Stimulated activated CD4-positive, alpha-beta T cell treated with anti-CD3 and anti-CD28 coated beads, TNF-alpha, amount 100 ng/mL, for 1 hour (primary cell): ENCODE data around the gene SH2D3A.
"Not testable (repeated sequence)": the region's sequence is repeated elsewhere in the genome, so short reads cannot be mapped to it uniquely, and the experiment has no call there.

Experiments
- DNase-seq, 3 donors: peaks; one replicate each; pipeline ENCODE4 v3.0.0-alpha.2; 2020; ENCODE audit warnings: low read depth in 3 of 3, low spot score in 1 of 3

Gene SH2D3A

DNA sequence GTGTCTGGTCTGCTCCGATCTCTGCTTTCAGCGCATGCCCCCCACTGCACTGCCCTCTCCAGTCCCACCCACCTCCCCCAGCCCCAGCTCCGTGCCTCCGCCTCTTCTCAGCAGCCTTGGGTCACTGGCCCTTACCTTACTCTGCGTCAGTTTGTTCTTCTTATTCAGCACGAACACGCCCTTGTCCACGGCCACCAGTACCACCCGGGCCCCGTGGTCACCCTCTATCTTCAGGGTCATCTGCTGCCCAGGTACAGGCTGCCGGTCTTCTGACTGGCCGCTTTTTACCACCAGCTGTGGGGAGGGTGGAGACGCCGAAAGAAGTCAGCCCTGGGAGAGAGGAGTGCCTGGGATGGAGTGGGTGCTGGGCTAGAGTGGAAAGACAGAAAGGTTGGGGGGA is 57.7 kb downstream of the SH2D3A start:
- DNase-seq: no peak

DNA sequence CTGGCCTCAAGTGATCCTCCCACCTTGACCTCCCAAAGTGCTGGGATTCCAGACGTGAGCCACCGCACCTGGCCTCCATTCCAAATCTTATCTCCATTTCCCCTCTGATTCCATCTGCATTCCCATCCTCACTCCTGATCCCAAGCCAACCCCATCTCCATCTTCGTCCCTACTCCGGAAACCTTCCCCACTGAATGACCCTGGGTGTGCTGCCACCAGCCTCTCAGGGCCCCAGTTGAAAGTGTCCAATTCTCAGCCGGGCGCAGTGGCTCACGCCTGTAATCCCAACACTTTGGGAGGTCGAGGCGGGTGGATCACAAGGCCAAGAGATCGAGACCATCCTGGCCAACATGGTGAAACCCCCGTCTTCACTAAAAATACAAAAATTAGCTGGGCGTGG is 58.3 kb downstream of the SH2D3A start:
- not testable (repeated sequence) for DNase-seq

DNA sequence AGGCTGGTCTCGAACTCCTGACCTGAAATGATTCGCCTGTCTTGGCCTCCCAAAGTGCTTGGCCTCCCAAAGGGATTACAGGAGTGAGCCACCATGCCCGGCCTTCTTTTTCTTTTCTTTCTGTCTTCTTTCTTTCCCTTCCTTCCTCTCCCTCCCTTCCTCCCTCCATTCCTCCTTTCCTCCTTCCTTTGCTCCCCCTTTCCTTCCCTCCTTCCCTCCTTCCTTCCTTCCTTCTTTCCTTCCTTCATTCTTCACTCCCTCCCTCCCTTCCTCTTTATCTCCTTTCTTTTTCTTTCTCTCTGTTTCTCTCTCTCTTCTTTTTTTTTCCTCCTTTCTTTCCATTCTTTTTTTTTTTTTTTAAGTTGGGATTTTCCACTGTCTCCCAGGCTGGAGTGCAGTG is 58.9 kb downstream of the SH2D3A start:
- DNase-seq: no peak

DNA sequence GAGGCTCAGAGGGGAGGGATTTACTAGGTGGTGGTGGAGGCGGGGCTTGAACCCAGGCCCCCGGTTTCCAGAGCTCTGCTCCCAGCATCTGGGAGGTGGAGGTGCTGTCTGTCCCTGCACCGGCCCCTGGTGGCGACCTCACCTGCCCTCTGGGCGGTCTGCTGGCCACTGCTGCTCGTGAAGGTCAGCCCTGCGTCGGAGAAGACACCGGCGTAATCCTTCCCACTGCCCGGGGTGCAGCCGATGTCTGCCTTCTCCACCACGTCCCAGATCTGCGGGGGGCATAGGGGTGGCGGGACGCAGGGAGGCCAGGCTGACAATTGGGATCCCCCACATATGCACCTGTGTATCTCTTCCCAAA is 59.6 kb downstream of the SH2D3A start:
- no peak for DNase-seq

DNA sequence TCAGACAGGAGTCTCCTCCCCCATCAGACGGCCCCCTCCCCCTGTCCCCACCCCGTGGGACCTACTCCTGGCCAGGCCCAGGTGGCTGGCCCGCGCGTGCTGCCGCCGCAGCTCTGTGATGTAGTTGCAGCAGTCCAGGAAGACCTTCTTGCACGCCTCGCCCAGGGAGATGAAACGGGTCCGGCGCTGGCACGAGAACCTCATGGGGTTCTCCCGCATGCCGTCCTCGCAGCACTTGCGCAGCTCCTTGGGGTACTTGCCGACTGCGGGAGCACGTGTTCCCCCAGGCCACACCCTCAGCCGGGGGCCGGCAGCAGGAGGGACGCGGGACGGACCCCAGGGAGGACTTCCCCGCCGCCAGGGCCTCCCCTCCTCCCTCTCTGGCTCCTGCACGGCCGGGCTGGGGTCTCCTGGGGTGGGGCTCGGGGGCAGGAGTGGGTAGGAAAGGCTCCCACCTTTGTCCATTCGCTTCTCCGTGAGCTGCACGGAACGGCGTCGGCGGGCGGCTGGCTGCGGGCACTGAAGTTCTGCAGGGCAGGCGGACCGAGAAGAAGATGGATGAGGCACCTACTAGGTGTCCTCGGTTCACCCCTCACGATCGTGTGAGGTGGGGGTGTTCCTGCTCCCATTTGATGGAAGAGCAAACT is 60.1 kb downstream of the SH2D3A start:
- DNase-seq: no peak

DNA sequence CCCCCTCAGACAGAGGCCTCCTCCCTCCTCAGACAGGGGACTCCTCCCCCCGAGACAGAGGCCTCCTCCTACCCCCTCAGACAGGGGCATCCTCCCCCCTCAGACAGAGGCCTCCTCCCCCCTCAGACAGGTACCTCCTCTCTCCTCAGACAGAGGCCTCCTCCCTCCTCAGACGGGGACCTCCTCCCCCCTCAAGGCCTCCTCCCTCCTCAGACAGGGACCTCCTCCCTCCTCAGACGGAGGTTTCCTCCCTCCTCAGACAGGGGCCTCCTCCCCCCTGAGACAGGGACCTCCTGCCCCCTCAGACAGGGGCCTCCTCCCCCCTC is 60.6 kb downstream of the SH2D3A start:
- DNase-seq: no peak

DNA sequence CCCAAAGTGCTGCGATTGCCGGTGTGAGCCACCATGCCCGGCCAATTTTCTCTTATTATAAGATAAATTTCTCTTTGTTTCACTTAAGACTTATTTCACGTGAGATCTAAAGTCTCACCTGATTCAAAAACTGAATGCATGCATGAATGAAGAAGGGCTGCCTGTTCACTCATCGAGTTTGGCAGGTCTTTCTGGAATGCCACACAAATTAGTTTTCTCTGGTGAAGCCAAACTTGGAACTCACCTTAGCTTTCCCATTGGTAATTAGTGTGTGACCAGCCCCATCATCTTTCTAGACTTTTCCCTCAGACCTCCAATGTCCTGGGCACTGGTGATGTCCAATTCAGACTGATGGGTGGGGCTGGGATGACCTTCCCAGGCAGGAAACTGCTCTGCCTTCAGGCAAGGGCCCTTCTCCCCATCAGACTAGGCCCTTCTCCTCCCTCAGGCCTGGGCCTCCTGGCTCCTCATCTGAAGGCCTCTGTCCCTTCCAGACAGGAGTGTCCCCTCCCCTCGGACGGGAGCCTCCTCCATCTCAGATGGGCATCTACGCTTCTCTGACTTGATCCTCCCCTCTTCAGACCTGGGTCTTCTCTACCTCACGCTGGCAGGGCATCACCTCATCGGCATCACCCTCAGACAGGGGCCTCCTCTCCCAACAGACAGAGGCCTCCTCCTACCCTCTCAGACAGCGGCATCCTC is 61.2 kb downstream of the SH2D3A start:
- no peak for DNase-seq
